HG03342 (cell line): ENCODE measurements around the gene UPK3A.

ENCODE experiments used
- ATAC-seq: cut with Tn5 transposase; IDR thresholded peaks from one replicate; pipeline ENCODE4 v1.9.1; 2021; ENCODE audit warnings: mild to moderate bottlenecking, moderate library complexity; ENCODE audit not compliant: unreplicated experiment

Gene UPK3A

GRCh38 chr22:45284705-45285262, at the start of gene UPK3A:
Gene UPK3A (plus strand): TSS chr22:45284949. CDS start chr22:45285014, 65 bp downstream.
- ATAC-seq: no peak

DNA sequence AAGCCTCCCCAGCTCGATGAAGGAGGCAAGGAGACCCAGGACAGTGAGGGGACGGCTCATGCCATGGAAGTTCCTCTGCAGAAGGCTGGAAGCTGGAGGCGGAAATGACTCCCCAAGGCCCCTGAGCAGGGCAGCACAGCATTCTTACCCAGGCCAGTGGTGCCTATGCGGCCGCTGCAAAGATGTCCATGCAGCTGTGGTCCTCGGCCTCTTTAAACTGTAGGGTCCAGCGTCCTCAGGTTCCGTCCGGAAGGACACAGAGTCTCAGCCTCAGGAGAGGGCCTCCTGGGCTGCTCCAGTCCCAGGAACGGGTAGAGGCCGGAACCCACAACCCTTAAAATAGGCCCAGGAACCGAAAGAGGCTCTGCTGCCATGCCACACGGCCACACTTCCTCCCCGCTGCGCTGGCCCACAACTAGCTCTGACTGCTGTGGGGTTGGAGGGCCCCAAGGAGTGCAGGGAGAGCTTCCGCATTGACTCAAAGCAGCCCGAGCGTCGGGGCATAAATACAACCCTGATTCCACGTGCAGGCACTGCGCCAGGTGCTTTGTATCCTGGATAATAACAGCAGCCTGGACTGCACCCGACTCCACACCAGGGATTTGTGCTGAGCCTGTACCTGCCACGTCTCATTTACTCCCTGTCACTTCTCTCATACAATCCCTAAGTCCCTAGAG, 49.5 kb upstream of the UPK3A start:
- ATAC-seq: peak; percentile 69

GRCh38 chr22:45235851-45236342, 48.9 kb upstream of the UPK3A start:
- peak; percentile 13 for ATAC-seq

DNA sequence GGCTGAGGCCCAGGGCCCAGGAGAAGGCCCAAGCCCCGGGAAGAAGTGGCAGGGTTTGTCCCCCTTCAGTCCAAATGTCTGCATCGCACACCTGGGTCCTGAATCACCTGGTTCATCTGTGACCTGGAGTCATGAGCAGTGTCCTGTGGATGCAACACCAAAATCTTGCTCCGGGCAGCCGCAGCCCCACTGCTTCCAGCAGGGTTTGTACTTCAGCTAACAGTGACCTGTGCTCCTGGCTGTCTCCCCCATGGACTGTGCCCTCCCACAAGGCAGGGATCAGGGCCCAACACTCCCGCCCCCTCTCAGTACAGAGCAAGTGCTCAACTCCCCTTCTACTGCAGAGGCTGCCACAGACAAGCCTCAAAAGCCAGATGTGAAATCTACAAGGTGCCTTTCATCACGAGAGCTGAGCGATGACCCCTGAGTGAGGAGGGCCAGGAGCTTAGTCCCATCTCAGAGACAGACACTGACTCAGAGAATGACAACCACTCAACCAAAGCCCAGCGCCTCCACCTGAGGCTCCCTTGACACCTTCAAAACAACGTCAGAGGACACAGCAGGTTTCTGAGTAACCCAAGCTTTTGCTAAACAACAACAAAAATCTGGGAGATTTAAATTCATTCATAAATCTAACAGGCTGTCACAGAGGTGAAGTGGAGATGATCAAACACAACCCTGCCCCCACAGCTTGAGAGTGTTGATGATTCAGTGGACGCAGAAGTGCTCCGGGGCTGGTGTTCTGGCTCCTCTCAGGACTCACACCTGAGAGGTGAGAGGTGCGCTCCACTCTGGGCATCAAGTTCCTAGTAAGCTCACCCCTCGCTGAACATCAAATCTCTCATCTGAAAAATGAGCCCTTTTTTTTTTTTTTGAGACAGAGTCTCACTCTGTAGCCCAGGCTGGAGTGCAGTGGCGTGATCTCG, 47.4 kb upstream of the UPK3A start:
- ATAC-seq: no peak

DNA sequence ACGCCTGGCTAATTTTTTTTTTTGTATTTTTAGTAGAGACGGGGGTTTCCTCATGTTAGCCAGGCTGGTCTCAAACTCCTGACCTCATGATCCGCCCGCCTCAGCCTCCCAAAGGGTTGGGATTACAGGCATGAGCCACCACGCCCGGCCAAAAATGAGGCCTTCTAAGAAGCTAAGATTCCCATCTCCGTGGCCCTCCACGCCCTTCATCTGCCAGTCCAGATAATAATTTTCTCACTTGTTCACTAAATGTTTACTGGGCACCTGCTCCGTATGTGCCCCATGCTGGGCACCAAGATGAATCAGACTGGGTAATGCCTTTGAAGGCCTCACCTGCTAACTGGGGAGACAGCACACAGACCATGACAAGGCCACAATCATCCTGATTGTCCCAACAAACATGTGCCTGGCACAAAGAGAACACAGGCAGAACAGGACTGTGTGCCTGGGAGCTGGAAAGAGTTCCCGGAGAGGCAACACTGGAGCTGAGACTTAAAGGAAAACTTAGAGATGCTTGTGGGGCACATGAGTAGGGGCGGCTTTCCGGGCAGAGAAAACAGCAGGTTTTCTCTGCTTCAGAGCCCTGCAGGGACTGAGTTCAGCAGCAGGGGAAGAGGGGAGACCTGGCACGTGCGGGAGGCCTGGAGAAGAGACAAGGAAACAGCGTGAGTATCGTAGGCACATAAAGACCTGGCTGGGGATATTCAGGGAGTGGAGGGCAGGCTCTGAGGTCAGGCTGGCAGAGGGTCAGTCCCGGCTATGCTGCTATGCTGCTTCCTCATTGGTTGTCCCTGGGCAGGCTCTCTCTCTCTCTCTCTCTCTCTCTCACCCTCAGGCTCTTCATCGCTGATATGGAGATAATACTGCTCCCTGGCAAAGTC, 46.4 kb upstream of the UPK3A start:
- ATAC-seq: no peak

DNA sequence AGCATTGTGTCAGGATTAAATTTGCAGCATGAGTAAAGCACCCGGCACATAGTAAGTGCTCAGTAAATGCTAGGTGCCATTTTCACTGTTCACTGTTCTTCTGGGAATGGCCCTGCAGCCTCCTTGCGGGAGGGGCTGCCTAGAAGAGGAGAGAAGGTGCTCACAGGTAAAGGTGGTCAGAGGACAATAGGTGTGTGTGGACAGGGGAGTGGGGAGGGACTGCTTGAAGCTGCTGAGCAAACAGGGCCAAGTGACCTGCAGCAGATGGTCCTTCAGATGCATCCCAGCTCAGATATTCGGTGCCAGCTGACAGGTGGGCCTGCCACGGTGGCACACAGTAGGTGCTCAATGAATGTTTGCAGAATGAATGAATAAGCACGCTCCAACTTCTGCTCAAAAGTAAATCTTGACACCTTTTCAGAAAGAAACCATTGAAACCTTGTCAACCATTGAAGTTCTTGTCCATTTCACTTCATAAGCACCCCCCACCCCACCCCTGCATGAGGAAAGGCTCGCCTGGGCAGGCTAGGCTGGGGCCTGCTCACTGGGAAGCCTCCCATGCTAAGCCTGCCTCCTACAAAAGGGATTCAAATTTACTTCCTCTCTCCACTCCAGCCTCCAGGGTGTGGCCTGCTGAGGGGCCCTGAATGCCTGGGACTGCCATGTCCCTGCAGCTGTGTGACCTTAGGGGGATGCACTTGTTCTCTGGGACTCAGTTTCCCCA, 45.6 kb upstream of the UPK3A start:
- ATAC-seq: no peak

DNA sequence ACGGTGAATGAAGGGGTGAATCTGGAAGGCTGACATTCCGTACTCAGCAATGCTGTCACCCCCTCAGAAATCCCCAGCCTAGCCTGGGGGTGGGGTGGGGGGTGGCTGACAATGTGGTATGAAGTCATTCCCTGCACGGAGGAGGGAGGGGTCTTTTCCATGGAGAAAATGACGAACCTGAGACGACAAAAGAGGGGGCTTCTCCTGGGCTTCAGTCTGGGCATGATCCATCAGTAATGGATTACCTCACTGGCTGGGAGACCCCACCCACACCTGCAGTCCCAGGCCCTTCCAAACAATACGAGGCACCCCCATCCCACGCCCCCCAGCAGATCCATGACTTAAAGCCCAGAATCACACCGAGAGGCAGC, 45.1 kb upstream of the UPK3A start:
- ATAC-seq: no peak

GRCh38 chr22:45240104-45240809, 44.5 kb upstream of the UPK3A start:
- ATAC-seq: no peak

DNA sequence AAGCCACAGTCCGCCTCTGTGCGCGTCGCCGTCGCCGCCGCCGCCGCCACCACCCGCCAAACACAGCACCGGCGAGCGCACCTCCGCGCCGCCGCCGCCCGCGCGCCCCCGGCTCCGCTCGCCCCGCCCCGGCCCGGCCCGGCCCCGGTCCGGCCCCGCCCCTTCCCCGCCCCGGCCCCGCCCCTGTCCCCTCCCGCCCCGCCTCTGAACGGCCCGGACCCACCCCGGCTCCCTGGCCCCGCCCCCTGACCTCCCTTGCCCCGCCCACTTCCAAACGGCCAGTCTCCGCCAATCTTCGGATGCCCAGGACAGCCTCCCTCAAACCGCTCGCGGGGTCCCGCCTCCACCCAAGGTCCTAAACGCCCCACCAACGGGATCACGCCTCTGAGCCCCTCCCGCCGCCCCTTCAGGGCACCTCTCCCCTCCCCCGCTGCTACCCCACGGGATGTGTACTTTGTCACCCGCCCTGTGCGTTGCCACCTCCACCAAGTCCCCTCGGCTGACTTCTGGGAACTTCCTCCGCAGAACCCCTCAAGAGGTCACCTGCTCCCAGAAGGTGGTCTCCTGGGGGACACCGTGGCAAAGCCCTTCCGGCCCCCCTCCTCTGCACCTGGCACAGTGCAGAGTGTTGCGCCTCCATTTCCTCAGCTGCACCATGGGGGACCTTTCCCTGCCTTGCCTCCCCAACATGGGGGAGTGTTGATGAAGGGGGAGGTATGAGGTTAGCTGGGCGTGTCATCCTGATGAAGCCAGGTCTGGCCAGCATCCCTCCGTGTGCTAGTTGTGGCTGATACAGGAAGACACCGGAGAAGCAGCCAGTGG, 43.7 kb upstream of the UPK3A start, which contains the start of gene KIAA0930:
Gene KIAA0930 (minus strand): TSS at position 85 of the 822 bp plus-strand sequence. CDS start 191 bp downstream, outside the sequence.
- peak; percentile 58 for ATAC-seq

GRCh38 chr22:45242778-45243191, 42.0 kb upstream of the UPK3A start:
- no peak for ATAC-seq

- ATAC-seq: no peak
Measured at GRCh38 chr22:45244916-45245315, 39.8 kb upstream of the UPK3A start.

GRCh38 chr22:45246060-45246985, 38.4 kb upstream of the UPK3A start:
- no peak for ATAC-seq

- ATAC-seq: peak; percentile 67
Measured at GRCh38 chr22:45248832-45249561, 35.8 kb upstream of the UPK3A start.

GRCh38 chr22:45251825-45252224, 32.9 kb upstream of the UPK3A start:
- ATAC-seq: no peak

DNA sequence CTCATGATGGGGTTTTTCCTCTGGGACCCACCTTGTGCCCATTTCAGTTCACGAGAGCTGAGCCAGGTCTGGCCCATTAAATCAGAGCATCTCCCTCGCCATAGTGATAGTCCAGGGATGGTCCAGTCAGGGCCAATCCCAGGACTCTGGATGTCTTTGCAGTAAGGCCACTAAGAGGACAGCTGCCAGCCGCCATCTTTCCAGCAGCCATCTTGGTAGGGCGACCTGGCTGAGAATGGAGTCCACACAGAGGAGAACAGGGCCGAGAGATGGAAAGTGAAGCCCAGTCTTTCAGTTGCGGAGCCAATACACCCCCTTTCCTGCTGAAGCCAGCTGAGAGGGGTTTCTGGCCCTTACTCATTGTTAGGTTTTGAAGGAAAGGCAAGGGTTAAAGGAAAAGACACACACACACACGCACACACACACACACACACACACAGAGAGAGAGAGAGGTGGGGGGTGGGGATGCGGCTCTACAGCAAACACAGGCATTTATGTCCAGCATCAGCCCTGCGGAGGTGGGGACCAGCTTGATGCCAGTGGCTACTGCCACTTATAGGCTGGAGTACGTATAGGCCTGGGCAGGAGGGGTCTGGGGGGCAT, 31.6 kb upstream of the UPK3A start:
- no peak for ATAC-seq

- ATAC-seq: no peak
Measured at GRCh38 chr22:45254388-45254787, 30.4 kb upstream of the UPK3A start.
